HL-60 (cell line): ENCODE measurements around the gene RNH1.
A peak's percentile ranks its signal among the peaks of the same experiment; 100 is the strongest.

Experiments used
- DNase-seq, 2 experiments: peaks; one replicate each; pipeline ENCODE4 v3.0.0-alpha.2; 2010 to 2020; ENCODE audit warnings: low read depth in 1 of 2, low spot score in 1 of 2
- H3K27ac ChIP-seq: fragments of 250-450 bp; sonication (Bioruptor Pico); replicated peaks from 2 replicates; pipeline ENCODE4 v1.5.1; 2020; ENCODE audit warnings: mild to moderate bottlenecking, moderate library complexity
- H3K27me3 ChIP-seq: fragments of 250-450 bp; sonication (Bioruptor Pico); 2 replicates; pipeline ENCODE4 v1.5.1; 2021; ENCODE audit warnings: mild to moderate bottlenecking, moderate library complexity; ENCODE audit not compliant: insufficient read depth, poor library complexity, severe bottlenecking
- H3K4me3 ChIP-seq: replicated peaks from 2 replicates; pipeline ENCODE4 v1.5.1; 2011; ENCODE audit warnings: mild to moderate bottlenecking, control low read depth, low read length; ENCODE audit not compliant: insufficient read depth
- CTCF ChIP-seq: IDR thresholded peaks from one replicate; pipeline ENCODE4 v1.5.1; 2011; ENCODE audit warnings: low read length, control low read depth, inconsistent platforms; ENCODE audit not compliant: insufficient read depth
- GABPA ChIP-seq: IDR thresholded peaks from 2 replicates; pipeline ENCODE4 v1.6.1; 2012; ENCODE audit warnings: low read depth
- POLR2AphosphoS5 ChIP-seq: IDR thresholded peaks from 2 replicates; pipeline ENCODE4 v1.6.1; 2012; ENCODE audit warnings: low read depth
- REST ChIP-seq: IDR thresholded peaks from 2 replicates; pipeline ENCODE4 v1.6.1; 2012; ENCODE audit warnings: low read depth; ENCODE audit not compliant: insufficient replicate concordance
- SPI1 ChIP-seq: IDR thresholded peaks from 2 replicates; pipeline ENCODE4 v1.6.1; 2012; ENCODE audit warnings: low read depth, mild to moderate bottlenecking, borderline replicate concordance

Gene RNH1

GRCh38 chr11:447923-448731 lies 58.9 kb downstream of the RNH1 start:
- TF ChIP-seq POLR2AphosphoS5 = peak; percentile 40; the same call in 1 of the 2 replicates
- peak; percentile 85 for TF ChIP-seq CTCF
- TF ChIP-seq SPI1 = no peak
- Histone ChIP-seq H3K27me3 (no peaks in the 10 kb centered on the region), H3K4me3 (peak overlapping the region; percentile 70), H3K27ac (peak overlapping the region; percentile 73)
- peak; percentile 84 to 91 for DNase-seq

- no peak for DNase-seq
- H3K27me3 ChIP-seq = no peaks in the 10 kb centered on the region
- no peak overlapping the region for H3K4me3 ChIP-seq
- no peak for TF ChIP-seq CTCF
- TF ChIP-seq GABPA = no peak
- TF ChIP-seq SPI1 = no peak
- no peak for TF ChIP-seq REST
- TF ChIP-seq POLR2AphosphoS5 = no peak
- no peak overlapping the region for H3K27ac ChIP-seq
Observed at GRCh38 chr11:446891-447290, 60.2 kb downstream of the RNH1 start.

GRCh38 chr11:445765-446588 lies 61.1 kb downstream of the RNH1 start:
- Histone ChIP-seq H3K27ac (no peak overlapping the region), H3K27me3 (no peaks in the 10 kb centered on the region), H3K4me3 (no peak overlapping the region)
- TF ChIP-seq REST (no peak), GABPA (no peak), POLR2AphosphoS5 (no peak), CTCF (no peak), SPI1 (no peak)
- DNase-seq = no peak
